Measurements from ENCODE around the gene ITPR1. TPM values are rescaled to one million over a fixed set of nuclear protein-coding genes. Genes with fewer than 3 reads are reported as not detected.
A peak's percentile ranks its signal among the peaks of the same experiment; 100 is the strongest.

The ITPR1 gene
- total and polyA plus RNA-seq, 2 of the 4 experiments (the other 2 are of a cell fraction): 1.8 to 5.7 TPM

DNA sequence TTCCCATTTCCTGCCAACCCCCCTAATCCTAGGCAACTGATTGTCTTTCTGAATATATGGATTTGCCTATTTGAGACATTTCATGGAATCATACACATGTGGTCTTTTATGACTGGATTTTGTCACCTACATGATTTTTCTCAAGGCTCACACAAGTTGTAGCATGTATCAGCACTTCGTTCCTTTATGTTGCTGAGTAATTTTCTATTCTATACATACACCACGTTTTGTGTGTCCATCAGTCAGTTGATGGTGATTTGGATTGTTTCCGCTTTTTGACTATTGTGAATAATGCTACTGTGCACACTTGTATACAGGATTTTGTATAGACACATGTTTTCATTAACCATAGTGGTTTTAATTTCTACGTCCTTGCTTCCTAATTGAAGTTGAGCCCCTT is 203.1 kb downstream of the ITPR1 start:
- dilution Hi-C loops (cut with HindIII; ENCODE audit: low sequenced_read_pairs, unreplicated experiment) (no loop called here), intact Hi-C loops (cut with micrococcal nuclease) (no loop called here), in situ Hi-C loops (cut with MboI; ENCODE audit: low sequenced_read_pairs) (no loop called here)
- no peak overlapping the region for H3K56ac ChIP-seq (ENCODE audit: extremely low read depth, insufficient read depth, low read length)
- POLR2A ChIA-PET (ENCODE audit: unreplicated experiment): no interaction called here
- H3K4me1 ChIP-seq (ENCODE audit: control insufficient read depth, insufficient read depth, low read length): peaks cover 3% of the 10 kb centered on the region
- no peak overlapping the region for H2AK5ac ChIP-seq (ENCODE audit: low read depth, low read length)
- no peak overlapping the region for H3K27ac ChIP-seq (ENCODE audit: insufficient read depth, low read length)
- H3K4me3 ChIP-seq (ENCODE audit: insufficient read depth, low read depth, low read length): no peak overlapping the region
- no TSS peak for BruUV-seq (replicated peaks)
- DNase-seq (no peak), ATAC-seq (ENCODE audit: low read depth) (no peak)
- H4K20me1 ChIP-seq (ENCODE audit: insufficient read depth, low read length): no peaks in the 10 kb centered on the region
- H3K23ac ChIP-seq (ENCODE audit: low read depth, low read length): no peak overlapping the region
- no peak overlapping the region; the same call in 1 of the 2 replicates for H4K91ac ChIP-seq (ENCODE audit: insufficient read depth, low read depth, low read length)
- H2BK15ac ChIP-seq (ENCODE audit: low read depth, low read length): no peak overlapping the region
- TF ChIP-seq MAFK (IDR thresholded peaks at IDR 0.05; ENCODE audit: low read depth, low read length): no peak
- TF ChIP-seq RAD21 (IDR thresholded peaks at IDR 0.05; ENCODE audit: low read length): no peak
- no peak for TF ChIP-seq NFE2L2 (IDR thresholded peaks at IDR 0.05; ENCODE audit: low read depth, low read length)
- no peak for TF ChIP-seq RFX5 (IDR thresholded peaks at IDR 0.05; ENCODE audit: low read depth, low read length)
- TF ChIP-seq, protein P1, sequence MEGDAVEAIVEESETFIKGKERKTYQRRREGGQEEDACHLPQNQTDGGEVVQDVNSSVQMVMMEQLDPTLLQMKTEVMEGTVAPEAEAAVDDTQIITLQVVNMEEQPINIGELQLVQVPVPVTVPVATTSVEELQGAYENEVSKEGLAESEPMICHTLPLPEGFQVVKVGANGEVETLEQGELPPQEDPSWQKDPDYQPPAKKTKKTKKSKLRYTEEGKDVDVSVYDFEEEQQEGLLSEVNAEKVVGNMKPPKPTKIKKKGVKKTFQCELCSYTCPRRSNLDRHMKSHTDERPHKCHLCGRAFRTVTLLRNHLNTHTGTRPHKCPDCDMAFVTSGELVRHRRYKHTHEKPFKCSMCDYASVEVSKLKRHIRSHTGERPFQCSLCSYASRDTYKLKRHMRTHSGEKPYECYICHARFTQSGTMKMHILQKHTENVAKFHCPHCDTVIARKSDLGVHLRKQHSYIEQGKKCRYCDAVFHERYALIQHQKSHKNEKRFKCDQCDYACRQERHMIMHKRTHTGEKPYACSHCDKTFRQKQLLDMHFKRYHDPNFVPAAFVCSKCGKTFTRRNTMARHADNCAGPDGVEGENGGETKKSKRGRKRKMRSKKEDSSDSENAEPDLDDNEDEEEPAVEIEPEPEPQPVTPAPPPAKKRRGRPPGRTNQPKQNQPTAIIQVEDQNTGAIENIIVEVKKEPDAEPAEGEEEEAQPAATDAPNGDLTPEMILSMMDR (conservative IDR thresholded peaks at IDR 0.05; ENCODE audit: low read depth, low read length): no peak
- TF ChIP-seq, protein P2, sequence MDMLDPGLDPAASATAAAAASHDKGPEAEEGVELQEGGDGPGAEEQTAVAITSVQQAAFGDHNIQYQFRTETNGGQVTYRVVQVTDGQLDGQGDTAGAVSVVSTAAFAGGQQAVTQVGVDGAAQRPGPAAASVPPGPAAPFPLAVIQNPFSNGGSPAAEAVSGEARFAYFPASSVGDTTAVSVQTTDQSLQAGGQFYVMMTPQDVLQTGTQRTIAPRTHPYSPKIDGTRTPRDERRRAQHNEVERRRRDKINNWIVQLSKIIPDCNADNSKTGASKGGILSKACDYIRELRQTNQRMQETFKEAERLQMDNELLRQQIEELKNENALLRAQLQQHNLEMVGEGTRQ (IDR thresholded peaks at IDR 0.05; ENCODE audit: low read depth, low read length): no peak
- TF ChIP-seq SMC3 (IDR thresholded peaks at IDR 0.05; ENCODE audit: low read depth, low read length): no peak
- no peak for TF ChIP-seq MAZ (IDR thresholded peaks at IDR 0.05; ENCODE audit: borderline replicate concordance, low read depth, low read length)
- no peak for TF ChIP-seq CEBPB (IDR thresholded peaks at IDR 0.05; ENCODE audit: low read depth, low read length)
- no peak for TF ChIP-seq MXI1 (IDR thresholded peaks at IDR 0.05; ENCODE audit: borderline replicate concordance, low read depth, low read length)
- no peak for TF ChIP-seq POLR2A (IDR thresholded peaks at IDR 0.05; ENCODE audit: low read depth, low read length)
- no peak for TF ChIP-seq RCOR1 (IDR thresholded peaks at IDR 0.05; ENCODE audit: insufficient replicate concordance, low read length)
- TF ChIP-seq, protein P3, sequence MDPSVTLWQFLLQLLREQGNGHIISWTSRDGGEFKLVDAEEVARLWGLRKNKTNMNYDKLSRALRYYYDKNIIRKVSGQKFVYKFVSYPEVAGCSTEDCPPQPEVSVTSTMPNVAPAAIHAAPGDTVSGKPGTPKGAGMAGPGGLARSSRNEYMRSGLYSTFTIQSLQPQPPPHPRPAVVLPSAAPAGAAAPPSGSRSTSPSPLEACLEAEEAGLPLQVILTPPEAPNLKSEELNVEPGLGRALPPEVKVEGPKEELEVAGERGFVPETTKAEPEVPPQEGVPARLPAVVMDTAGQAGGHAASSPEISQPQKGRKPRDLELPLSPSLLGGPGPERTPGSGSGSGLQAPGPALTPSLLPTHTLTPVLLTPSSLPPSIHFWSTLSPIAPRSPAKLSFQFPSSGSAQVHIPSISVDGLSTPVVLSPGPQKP (IDR thresholded peaks at IDR 0.05; ENCODE audit: borderline replicate concordance, low read depth, low read length): no peak
- no peak for TF ChIP-seq BHLHE40 (IDR thresholded peaks at IDR 0.05; ENCODE audit: low read depth, low read length)
- TF ChIP-seq CHD1 (IDR thresholded peaks at IDR 0.05; ENCODE audit: low read depth, low read length): no peak
- TF ChIP-seq FOS (IDR thresholded peaks at IDR 0.05; ENCODE audit: low read depth, low read length): no peak
- H4K8ac ChIP-seq (ENCODE audit: low read depth in 2 of 2, low read length in 2 of 2): no peak overlapping the region
- no peak overlapping the region for H2BK120ac ChIP-seq (ENCODE audit: low read depth, low read length)
- H3K9me1 ChIP-seq (ENCODE audit: insufficient read depth, low read length): no peaks in the 10 kb centered on the region
- no peak overlapping the region for H3K4ac ChIP-seq (ENCODE audit: low read depth, low read length)
- H3K36me3 ChIP-seq (ENCODE audit: control insufficient read depth, insufficient read depth, low read length): no peaks in the 10 kb centered on the region
- H3K27me3 ChIP-seq (ENCODE audit: control insufficient read depth, insufficient read depth, low read length): no peaks in the 10 kb centered on the region
- H3K79me1 ChIP-seq (ENCODE audit: low read depth in 1 of 2, low read length in 2 of 2): no peaks in the 10 kb centered on the region
- no peak overlapping the region for H3K4me2 ChIP-seq (ENCODE audit: low read depth, low read length)
- peak overlapping the region; percentile 45; the same call in 1 of the 2 replicates for H2BK20ac ChIP-seq (ENCODE audit: low read depth, low read length)
- WGBS, 2 experiments (ENCODE audit: extremely low coverage in 2 of 2, insufficient read length in 1 of 2): no CpG with 5 or more reads among the region's 4 CpGs
- H3K9me3 ChIP-seq (ENCODE audit: control insufficient read depth, insufficient read depth, low read length): no peaks in the 10 kb centered on the region
- peak overlapping the region; percentile 29; the same call in 1 of the 2 replicates for H3K18ac ChIP-seq (ENCODE audit: low read depth, low read length)
- no peak overlapping the region for H2AK9ac ChIP-seq (replicated peaks; ENCODE audit: low read depth, low read length, poor library complexity)
- no peak overlapping the region for H4K5ac ChIP-seq (ENCODE audit: low read depth, low read length)
- H2BK5ac ChIP-seq (ENCODE audit: low read depth, low read length, poor library complexity, severe bottlenecking): no peak overlapping the region
- CTCF ChIA-PET: interaction anchor here (1.0 kb wide), 1 partner anchor 151 kb away, joined by 3 read pairs; no protein-coding TSS in a partner anchor
- H2AFZ ChIP-seq (replicated peaks; ENCODE audit: low read length, poor library complexity): no peak overlapping the region
- H3K14ac ChIP-seq (replicated peaks; ENCODE audit: low read depth, low read length): no peak overlapping the region
- no peak overlapping the region for H3K9ac ChIP-seq (ENCODE audit: low read depth, low read length)
